Hippocampal formation (tissue), 2 donors: ENCODE results near the gene EPB41L3.

Experiments used
- DNase-seq, 2 donors: peaks; one replicate each; lab custom pipeline; 2025; lab: John Stamatoyannopoulos, UW

Gene EPB41L3

GRCh38 chr18:5414546-5414945, 129.3 kb downstream of the EPB41L3 start:
- DNase-seq, result peak; percentile 36 to 50

GRCh38 chr18:5413447-5413846, 130.3 kb downstream of the EPB41L3 start:
- DNase-seq, result peak in 1 of 2 donors; percentile 52

GRCh38 chr18:5410582-5410981, 133.2 kb downstream of the EPB41L3 start:
- no peak for DNase-seq

- DNase-seq, result no peak
Measured at GRCh38 chr18:5398269-5398668, 145.5 kb downstream of the EPB41L3 start.

GRCh38 chr18:5397102-5397501, 146.7 kb downstream of the EPB41L3 start:
- no peak for DNase-seq

- DNase-seq, result no peak
Measured at GRCh38 chr18:5395860-5396448, 147.8 kb downstream of the EPB41L3 start.

GRCh38 chr18:5393779-5394178, 150.0 kb downstream of the EPB41L3 start:
- DNase-seq, result no peak

GRCh38 chr18:5391409-5391808, 152.4 kb downstream of the EPB41L3 start:
- DNase-seq, result no peak

- DNase-seq, result no peak
Measured at GRCh38 chr18:5389356-5389755, 154.4 kb downstream of the EPB41L3 start.

- no peak for DNase-seq
Measured at GRCh38 chr18:5388896-5389295, 154.9 kb downstream of the EPB41L3 start.

GRCh38 chr18:5380586-5380985, 163.2 kb downstream of the EPB41L3 start:
- DNase-seq, result no peak

- DNase-seq, result no peak
Measured at GRCh38 chr18:5376986-5377385, 166.8 kb downstream of the EPB41L3 start.

- no peak for DNase-seq
Measured at GRCh38 chr18:5370332-5370731, 173.5 kb downstream of the EPB41L3 start.

- no peak for DNase-seq
Measured at GRCh38 chr18:5369513-5369912, 174.3 kb downstream of the EPB41L3 start.

GRCh38 chr18:5365443-5365842, 178.4 kb downstream of the EPB41L3 start:
- DNase-seq, result no peak

GRCh38 chr18:5350636-5351035, 193.2 kb downstream of the EPB41L3 start:
- no peak for DNase-seq
